DND-41 (cell line): ENCODE data around the gene PRTN3.
A peak's percentile ranks its signal among the peaks of the same experiment; 100 is the strongest.

Experiments
- ATAC-seq: fragments of 200-7000 bp; cut with Tn5 transposase; 3 replicates; pipeline ENCODE4 v1.9.1; 2021; ENCODE audit warnings: low read depth; ENCODE audit not compliant: insufficient read depth
- DNase-seq: peaks from one replicate; pipeline ENCODE4 v3.0.0-alpha.2; 2020
- H2AFZ ChIP-seq: 2 replicates; pipeline ENCODE4 v1.6.0; 2012; ENCODE audit warnings: low read depth, low read length
- H3K27ac ChIP-seq: 2 replicates; pipeline ENCODE4 v1.5.1; 2012; ENCODE audit warnings: low read length, inconsistent platforms
- H3K27me3 ChIP-seq: fragments of 200-600 bp; sonication (generic); 2 replicates; pipeline ENCODE4 v1.6.0; 2012; ENCODE audit warnings: low read length, mild to moderate bottlenecking, inconsistent platforms; ENCODE audit not compliant: insufficient read depth, poor library complexity
- H3K36me3 ChIP-seq: 2 replicates; pipeline ENCODE4 v1.5.1; 2012; ENCODE audit warnings: low read length, inconsistent platforms; ENCODE audit not compliant: insufficient read depth
- H3K4me1 ChIP-seq: 2 replicates; pipeline ENCODE4 v1.5.1; 2012; ENCODE audit warnings: mild to moderate bottlenecking, low read length; ENCODE audit not compliant: insufficient read depth
- H3K4me2 ChIP-seq: 2 replicates; pipeline ENCODE4 v1.6.0; 2012; ENCODE audit warnings: mild to moderate bottlenecking, moderate library complexity, low read length, inconsistent platforms; ENCODE audit not compliant: insufficient read depth
- H3K4me3 ChIP-seq, 2 experiments: fragments of 200-600 bp in 1 of 2; shearing (Covaris generic) in 1 of 2; 2 replicates each; pipeline ENCODE4 v1.5.1; 2012 to 2016; ENCODE audit warnings: inconsistent platforms in 2 of 2, low read length in 2 of 2, mild to moderate bottlenecking in 2 of 2, low read depth in 1 of 2, moderate library complexity in 1 of 2
- H3K79me2 ChIP-seq: 2 replicates; pipeline ENCODE4 v1.6.0; 2012; ENCODE audit warnings: low read length, inconsistent platforms; ENCODE audit not compliant: insufficient read depth
- H3K9ac ChIP-seq: 2 replicates; pipeline ENCODE4 v1.6.0; 2012; ENCODE audit warnings: low read depth, mild to moderate bottlenecking, inconsistent platforms, low read length, moderate library complexity
- H3K9me3 ChIP-seq: 2 replicates; pipeline ENCODE4 v1.5.1; 2012; ENCODE audit warnings: low read length, moderate library complexity, mild to moderate bottlenecking, inconsistent platforms; ENCODE audit not compliant: insufficient read depth, severe bottlenecking
- H4K20me1 ChIP-seq: 2 replicates; pipeline ENCODE4 v1.6.0; 2012; ENCODE audit warnings: low read length; ENCODE audit not compliant: insufficient read depth
- CTCF ChIP-seq: IDR thresholded peaks from 2 replicates; pipeline ENCODE4 v1.5.1; 2012; ENCODE audit warnings: borderline replicate concordance, low read length, moderate library complexity, mild to moderate bottlenecking; ENCODE audit not compliant: poor library complexity, severe bottlenecking; ENCODE audit errors: extremely low read depth
- EZH2 ChIP-seq: IDR thresholded peaks from 3 replicates; pipeline ENCODE4 v1.6.1; 2012; ENCODE audit warnings: borderline replicate concordance, low read depth, mild to moderate bottlenecking, moderate library complexity, low read length, inconsistent platforms; ENCODE audit not compliant: severe bottlenecking

Gene PRTN3

GRCh38 chr19:871446-872265 lies 30.9 kb downstream of the PRTN3 start:
- DNase-seq, result no peak
- Histone ChIP-seq H3K36me3 (peaks cover 71% of the 10 kb centered on the region), H2AFZ (no peak overlapping the region), H3K27ac (no peak overlapping the region), H3K4me3 (no peak overlapping the region), H3K27me3 (no peaks in the 10 kb centered on the region), H3K4me2 (no peak overlapping the region), H3K9me3 (no peaks in the 10 kb centered on the region), H3K79me2 (no peaks in the 10 kb centered on the region), H4K20me1 (peaks cover 5% of the 10 kb centered on the region; the same call in 1 of the 2 replicates), H3K9ac (no peak overlapping the region), H3K4me1 (no peaks in the 10 kb centered on the region)
- no peak for TF ChIP-seq EZH2
- no peak for TF ChIP-seq CTCF
- ATAC-seq, result no peak

GRCh38 chr19:872266-872951 lies 31.6 kb downstream of the PRTN3 start:
- Histone ChIP-seq H3K4me2 (no peak overlapping the region), H3K27ac (no peak overlapping the region), H3K9me3 (no peaks in the 10 kb centered on the region), H3K36me3 (peaks cover 74% of the 10 kb centered on the region), H3K27me3 (no peaks in the 10 kb centered on the region), H3K9ac (no peak overlapping the region), H3K4me1 (no peaks in the 10 kb centered on the region), H2AFZ (no peak overlapping the region), H4K20me1 (peaks cover 5% of the 10 kb centered on the region), H3K4me3 (no peak overlapping the region), H3K79me2 (no peaks in the 10 kb centered on the region)
- DNase-seq (peak; percentile 79), ATAC-seq (peak; percentile 66)
- TF ChIP-seq EZH2 (no peak), CTCF (no peak)

- no peak overlapping the region for H3K4me2 ChIP-seq
- peaks cover 68% of the 10 kb centered on the region for H3K36me3 ChIP-seq
- H2AFZ ChIP-seq, result no peak overlapping the region
- no peaks in the 10 kb centered on the region for H3K9me3 ChIP-seq
- no peaks in the 10 kb centered on the region for H3K79me2 ChIP-seq
- H3K4me3 ChIP-seq, result no peak overlapping the region
- no peaks in the 10 kb centered on the region for H3K27me3 ChIP-seq
- H4K20me1 ChIP-seq, result peaks cover 5% of the 10 kb centered on the region; the same call in 1 of the 2 replicates
- DNase-seq (peak; percentile 80), ATAC-seq (peak; percentile 91)
- no peak overlapping the region for H3K9ac ChIP-seq
- H3K4me1 ChIP-seq, result no peaks in the 10 kb centered on the region
- TF ChIP-seq EZH2 (no peak), CTCF (no peak)
- H3K27ac ChIP-seq, result no peak overlapping the region
These were observed 32.3 kb downstream of the PRTN3 start for GRCh38 chr19:873084-873483.
